ENCODE data around the gene TENT4A.

Gene TENT4A

DNA sequence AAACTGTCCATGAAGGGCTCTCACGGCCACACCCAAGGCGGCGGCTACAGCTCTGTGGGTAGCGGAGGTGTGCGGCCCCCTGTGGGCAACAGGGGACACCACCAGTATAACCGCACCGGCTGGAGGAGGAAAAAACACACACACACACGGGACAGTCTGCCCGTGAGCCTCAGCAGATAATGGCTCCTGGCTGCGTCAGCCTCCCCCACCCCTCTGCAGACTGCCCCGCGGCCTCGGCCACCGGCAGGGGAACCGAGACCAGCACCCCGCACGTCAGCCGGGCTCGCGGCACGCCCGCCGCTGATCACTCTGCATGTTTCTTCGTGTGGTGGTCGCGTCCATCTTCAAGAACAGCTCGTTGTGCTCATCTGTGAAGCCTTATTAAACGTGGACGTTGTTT, 41.5 kb downstream of the TENT4A start:
- peaks cover 56 to 69% of the 10 kb centered on the region in 2 experiments for H3K36me3 ChIP-seq (ENCODE audit: control insufficient read depth in 1 of 2, insufficient read depth in 2 of 2, low read length in 2 of 2)
- peaks cover 6 to 15% of the 10 kb centered on the region in 2 experiments for H3K4me1 ChIP-seq (ENCODE audit: control insufficient read depth in 1 of 2, insufficient read depth in 2 of 2, low read length in 2 of 2)
- H3K79me2 ChIP-seq (ENCODE audit: control insufficient read depth, insufficient read depth, low read length, poor library complexity) = no peaks in the 10 kb centered on the region
- H3K4me3 ChIP-seq (ENCODE audit: low read depth, low read length) = no peak overlapping the region
- H3K4ac ChIP-seq (ENCODE audit: low read depth, low read length) = no peak overlapping the region
- H3K18ac ChIP-seq (ENCODE audit: low read length) = no peak overlapping the region
- H3K27me3 ChIP-seq (ENCODE audit: insufficient read depth, low read length) = no peaks in the 10 kb centered on the region
- H3K4me2 ChIP-seq (ENCODE audit: low read length) = no peak overlapping the region
- H3K9ac ChIP-seq (ENCODE audit: low read length) = no peak overlapping the region
- WGBS (ENCODE audit: extremely low coverage, insufficient coverage, insufficient read length) = no CpG with 5 or more reads among the region's 29 CpGs
- no peak overlapping the region for H2AFZ ChIP-seq (ENCODE audit: insufficient read depth, low read length, poor library complexity)
- no peak overlapping the region for H4K12ac ChIP-seq (ENCODE audit: low read depth, low read length)
- no peak overlapping the region for H2AK5ac ChIP-seq (ENCODE audit: low read length)
- no peak overlapping the region for H3K14ac ChIP-seq (ENCODE audit: low read length)
- H3K23ac ChIP-seq (ENCODE audit: low read length) = no peak overlapping the region
- H4K91ac ChIP-seq (ENCODE audit: low read depth, low read length) = no peak overlapping the region
- H2BK12ac ChIP-seq (ENCODE audit: low read length) = no peak overlapping the region
- no peak overlapping the region for H2BK5ac ChIP-seq (ENCODE audit: low read depth, low read length, poor library complexity)
- no peak overlapping the region for H4K8ac ChIP-seq (ENCODE audit: low read depth, low read length)
- H3K27ac ChIP-seq (ENCODE audit: low read depth, low read length) = no peak overlapping the region
- H3K79me1 ChIP-seq (ENCODE audit: low read length) = no peaks in the 10 kb centered on the region
- H2BK120ac ChIP-seq (ENCODE audit: insufficient read depth, low read length, poor library complexity) = no peak overlapping the region
- peaks cover 3% of the 10 kb centered on the region for H3K9me3 ChIP-seq (ENCODE audit: insufficient read depth, low read depth, low read length)
- DNase-seq = no peak

DNA sequence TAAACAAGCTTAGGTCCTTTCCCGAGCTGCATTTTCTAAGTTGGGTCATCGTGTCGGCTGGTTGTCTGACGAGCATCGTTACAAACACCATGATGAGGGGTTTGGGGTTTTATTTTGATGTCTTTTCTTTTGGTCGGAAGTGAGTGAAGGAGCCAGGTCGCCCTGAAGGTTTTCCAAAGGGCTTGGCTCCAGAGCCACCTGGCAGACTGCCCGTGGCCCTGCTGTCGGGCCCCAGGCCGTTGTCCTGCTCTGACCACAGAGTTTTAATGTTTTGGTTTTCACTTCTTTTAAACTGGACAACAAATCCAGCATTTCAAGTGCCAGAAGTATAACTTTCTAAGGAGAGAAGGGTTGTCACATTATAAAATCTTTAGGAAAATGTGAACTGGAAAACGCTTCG, 42.3 kb downstream of the TENT4A start:
- peaks cover 51 to 64% of the 10 kb centered on the region in 2 experiments for H3K36me3 ChIP-seq (ENCODE audit: control insufficient read depth in 1 of 2, insufficient read depth in 2 of 2, low read length in 2 of 2)
- H4K8ac ChIP-seq (ENCODE audit: low read depth, low read length) = no peak overlapping the region
- H3K27me3 ChIP-seq (ENCODE audit: insufficient read depth, low read length) = no peaks in the 10 kb centered on the region
- H2AFZ ChIP-seq (ENCODE audit: insufficient read depth, low read length, poor library complexity) = no peak overlapping the region
- no peak overlapping the region for H3K27ac ChIP-seq (ENCODE audit: low read depth, low read length)
- H4K12ac ChIP-seq (ENCODE audit: low read depth, low read length) = no peak overlapping the region
- no peak overlapping the region for H3K14ac ChIP-seq (ENCODE audit: low read length)
- H2BK5ac ChIP-seq (ENCODE audit: low read depth, low read length, poor library complexity) = no peak overlapping the region
- DNase-seq = no peak
- H3K4ac ChIP-seq (ENCODE audit: low read depth, low read length) = no peak overlapping the region
- no peak overlapping the region for H4K91ac ChIP-seq (ENCODE audit: low read depth, low read length)
- H3K23ac ChIP-seq (ENCODE audit: low read length) = no peak overlapping the region
- H3K79me2 ChIP-seq (ENCODE audit: control insufficient read depth, insufficient read depth, low read length, poor library complexity) = no peaks in the 10 kb centered on the region
- peaks cover 9 to 19% of the 10 kb centered on the region in 2 experiments for H3K4me1 ChIP-seq (ENCODE audit: control insufficient read depth in 1 of 2, insufficient read depth in 2 of 2, low read length in 2 of 2)
- H3K4me2 ChIP-seq (ENCODE audit: low read length) = no peak overlapping the region
- H3K79me1 ChIP-seq (ENCODE audit: low read length) = no peaks in the 10 kb centered on the region
- no peak overlapping the region for H3K9ac ChIP-seq (ENCODE audit: low read length)
- peaks cover 3% of the 10 kb centered on the region for H3K9me3 ChIP-seq (ENCODE audit: insufficient read depth, low read depth, low read length)
- no peak overlapping the region for H2BK12ac ChIP-seq (ENCODE audit: low read length)
- H2AK5ac ChIP-seq (ENCODE audit: low read length) = no peak overlapping the region
- WGBS (ENCODE audit: extremely low coverage, insufficient coverage, insufficient read length) = no CpG with 5 or more reads among the region's 12 CpGs
- H3K4me3 ChIP-seq (ENCODE audit: low read depth, low read length) = no peak overlapping the region
- H2BK120ac ChIP-seq (ENCODE audit: insufficient read depth, low read length, poor library complexity) = no peak overlapping the region
- no peak overlapping the region for H3K18ac ChIP-seq (ENCODE audit: low read length)

DNA sequence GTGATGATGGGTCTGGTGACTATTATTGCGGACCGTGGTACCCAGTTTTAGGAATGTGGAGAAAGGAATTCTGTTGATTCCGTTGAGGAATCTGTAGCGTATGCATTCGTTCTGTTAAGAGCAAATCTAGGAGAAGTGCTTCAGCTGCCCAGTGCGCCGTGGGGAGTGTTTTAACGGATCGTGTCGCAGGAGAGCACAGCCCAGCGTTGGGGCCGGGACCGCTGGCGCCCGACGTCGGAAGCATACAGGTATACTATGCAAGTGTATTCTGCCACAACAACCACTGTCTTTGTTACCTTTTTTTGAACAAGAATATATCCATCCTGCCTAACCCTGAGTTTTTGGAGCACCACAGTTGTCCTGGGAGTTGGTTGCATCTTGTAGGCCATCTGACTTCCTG, 42.7 kb downstream of the TENT4A start:
- no peak for DNase-seq
- Histone ChIP-seq H3K27ac (ENCODE audit: low read depth, low read length) (no peak overlapping the region), H3K27me3 (ENCODE audit: insufficient read depth, low read length) (no peaks in the 10 kb centered on the region), H4K12ac (ENCODE audit: low read depth, low read length) (no peak overlapping the region), H3K14ac (ENCODE audit: low read length) (no peak overlapping the region), H3K36me3 (ENCODE audit: control insufficient read depth in 1 of 2, insufficient read depth in 2 of 2, low read length in 2 of 2) (peaks cover 49 to 62% of the 10 kb centered on the region in 2 experiments), H2AFZ (ENCODE audit: insufficient read depth, low read length, poor library complexity) (no peak overlapping the region), H2BK5ac (ENCODE audit: low read depth, low read length, poor library complexity) (no peak overlapping the region), H2BK12ac (ENCODE audit: low read length) (no peak overlapping the region), H3K4me3 (ENCODE audit: low read depth, low read length) (no peak overlapping the region), H3K4me2 (ENCODE audit: low read length) (no peak overlapping the region), H2BK120ac (ENCODE audit: insufficient read depth, low read length, poor library complexity) (no peak overlapping the region), H2AK5ac (ENCODE audit: low read length) (no peak overlapping the region), H4K91ac (ENCODE audit: low read depth, low read length) (no peak overlapping the region), H3K4ac (ENCODE audit: low read depth, low read length) (no peak overlapping the region), H3K4me1 (ENCODE audit: control insufficient read depth in 1 of 2, insufficient read depth in 2 of 2, low read length in 2 of 2) (peaks cover 9 to 19% of the 10 kb centered on the region in 2 experiments), H3K18ac (ENCODE audit: low read length) (no peak overlapping the region), H3K79me1 (ENCODE audit: low read length) (no peaks in the 10 kb centered on the region), H3K79me2 (ENCODE audit: control insufficient read depth, insufficient read depth, low read length, poor library complexity) (no peaks in the 10 kb centered on the region), H3K9ac (ENCODE audit: low read length) (no peak overlapping the region), H3K9me3 (ENCODE audit: insufficient read depth, low read depth, low read length) (peaks cover 3% of the 10 kb centered on the region), H3K23ac (ENCODE audit: low read length) (no peak overlapping the region), H4K8ac (ENCODE audit: low read depth, low read length) (no peak overlapping the region)
- no CpG with 5 or more reads among the region's 17 CpGs for WGBS (ENCODE audit: extremely low coverage, insufficient coverage, insufficient read length)

DNA sequence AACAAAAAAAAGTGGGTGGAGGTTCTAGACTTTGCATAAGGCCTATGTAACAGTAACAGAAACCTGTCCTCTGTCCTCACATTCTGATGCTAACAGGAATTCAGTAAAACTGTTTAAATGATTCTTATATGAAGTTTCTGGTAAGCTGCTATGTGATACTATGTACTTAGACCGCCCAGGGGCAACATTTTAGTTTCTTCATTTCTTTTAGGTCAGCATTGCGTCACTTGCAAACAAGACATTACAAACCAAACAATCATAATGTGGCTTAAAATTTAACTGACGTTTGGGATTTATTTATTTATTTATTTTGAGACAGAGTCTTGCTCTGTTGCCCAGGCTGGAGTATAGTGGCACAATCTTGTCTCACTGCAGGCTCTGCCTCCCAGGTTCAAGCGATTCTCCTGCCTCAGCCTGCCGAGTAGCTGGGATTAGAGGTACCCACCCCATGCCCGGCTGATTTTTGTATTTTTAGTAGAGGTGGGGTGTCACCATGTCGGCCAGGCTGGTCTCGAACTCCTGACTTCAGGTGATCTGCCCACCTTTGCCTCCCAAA, 44.3 kb downstream of the TENT4A start:
- H3K27me3 ChIP-seq (ENCODE audit: insufficient read depth, low read length) = no peaks in the 10 kb centered on the region
- no peak overlapping the region for H4K8ac ChIP-seq (ENCODE audit: low read depth, low read length)
- H3K18ac ChIP-seq (ENCODE audit: low read length) = no peak overlapping the region
- no peak overlapping the region for H2AK5ac ChIP-seq (ENCODE audit: low read length)
- H2AFZ ChIP-seq (ENCODE audit: insufficient read depth, low read length, poor library complexity) = no peak overlapping the region
- peaks cover 36 to 48% of the 10 kb centered on the region in 2 experiments for H3K36me3 ChIP-seq (ENCODE audit: control insufficient read depth in 1 of 2, insufficient read depth in 2 of 2, low read length in 2 of 2)
- H4K91ac ChIP-seq (ENCODE audit: low read depth, low read length) = no peak overlapping the region
- no peak overlapping the region for H3K4me3 ChIP-seq (ENCODE audit: low read depth, low read length)
- peaks cover 14 to 25% of the 10 kb centered on the region in 2 experiments for H3K4me1 ChIP-seq (ENCODE audit: control insufficient read depth in 1 of 2, insufficient read depth in 2 of 2, low read length in 2 of 2)
- no peak overlapping the region for H3K27ac ChIP-seq (ENCODE audit: low read depth, low read length)
- H3K14ac ChIP-seq (ENCODE audit: low read length) = no peak overlapping the region
- no peak overlapping the region for H2BK12ac ChIP-seq (ENCODE audit: low read length)
- H2BK5ac ChIP-seq (ENCODE audit: low read depth, low read length, poor library complexity) = no peak overlapping the region
- no peak overlapping the region for H4K12ac ChIP-seq (ENCODE audit: low read depth, low read length)
- H3K79me1 ChIP-seq (ENCODE audit: low read length) = no peaks in the 10 kb centered on the region
- H3K4me2 ChIP-seq (ENCODE audit: low read length) = no peak overlapping the region
- peak; percentile 62 to 90 for DNase-seq
- no peaks in the 10 kb centered on the region for H3K79me2 ChIP-seq (ENCODE audit: control insufficient read depth, insufficient read depth, low read length, poor library complexity)
- no peak overlapping the region for H3K9ac ChIP-seq (ENCODE audit: low read length)
- no peak overlapping the region for H2BK120ac ChIP-seq (ENCODE audit: insufficient read depth, low read length, poor library complexity)
- no peak overlapping the region for H3K4ac ChIP-seq (ENCODE audit: low read depth, low read length)
- no peak overlapping the region for H3K23ac ChIP-seq (ENCODE audit: low read length)
- no CpG with 5 or more reads among the region's 8 CpGs for WGBS (ENCODE audit: extremely low coverage, insufficient coverage, insufficient read length)
- H3K9me3 ChIP-seq (ENCODE audit: insufficient read depth, low read depth, low read length) = peaks cover 3% of the 10 kb centered on the region
